Measurements from ENCODE around the gene IPO9.
"Not testable (repeated sequence)": the region's sequence is repeated elsewhere in the genome, so short reads cannot be mapped to it uniquely, and the experiment has no call there.

The IPO9 gene

GRCh38 chr1:201900476-201900875 lies 71.5 kb downstream of the IPO9 start:
- in situ Hi-C loops (cut with MboI; ENCODE audit: low sequenced_read_pairs) = no loop called here

GRCh38 chr1:201901036-201901435 lies 72.1 kb downstream of the IPO9 start:
- in situ Hi-C loops (cut with MboI; ENCODE audit: low sequenced_read_pairs) = not testable (repeated sequence)

DNA sequence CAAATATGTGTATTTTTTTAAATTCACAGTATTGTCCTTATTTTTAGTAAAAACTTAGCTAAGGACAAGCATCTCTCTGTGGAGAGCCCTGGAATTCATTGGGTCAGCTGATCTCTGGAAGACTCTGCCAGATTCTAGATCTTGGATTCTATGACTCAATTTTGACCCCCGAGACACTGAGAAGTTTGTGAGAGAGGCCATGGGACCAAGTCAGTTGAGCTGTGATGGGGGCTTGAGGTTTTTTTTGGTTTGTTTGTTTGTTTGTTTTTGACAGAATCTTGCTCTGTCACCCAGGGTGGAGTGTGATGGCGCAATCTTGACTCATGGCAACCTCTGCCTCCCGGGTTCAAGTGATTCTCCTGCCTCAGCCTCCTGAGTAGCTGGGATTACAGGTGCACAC lies 73.2 kb downstream of the IPO9 start:
- in situ Hi-C loops (cut with MboI; ENCODE audit: low sequenced_read_pairs) = no loop called here

- in situ Hi-C loops (cut with MboI; ENCODE audit: low sequenced_read_pairs) = no loop called here
These were observed 74.2 kb downstream of the IPO9 start for GRCh38 chr1:201903135-201903534.

DNA sequence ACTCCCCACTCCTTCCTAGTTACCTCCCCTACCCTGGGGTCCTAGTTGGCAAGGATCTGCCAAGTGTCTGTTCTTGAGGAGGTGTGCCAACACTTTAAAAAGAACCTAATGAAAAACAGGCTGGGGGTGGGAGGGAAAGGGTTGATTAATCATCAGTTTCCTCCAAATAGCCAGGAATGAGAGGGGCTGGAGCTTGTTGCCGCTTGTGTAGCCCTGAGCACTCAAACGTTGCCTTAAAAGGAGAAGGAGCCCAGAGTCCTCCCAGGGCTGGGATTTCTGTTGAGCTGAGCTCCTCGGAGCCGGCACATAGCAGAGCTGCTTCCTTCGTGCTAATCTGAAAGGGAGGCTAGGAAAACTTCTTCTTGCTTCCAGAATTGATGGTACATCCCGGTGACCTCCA lies 75.6 kb downstream of the IPO9 start:
- in situ Hi-C loops (cut with MboI; ENCODE audit: low sequenced_read_pairs) = no loop called here

DNA sequence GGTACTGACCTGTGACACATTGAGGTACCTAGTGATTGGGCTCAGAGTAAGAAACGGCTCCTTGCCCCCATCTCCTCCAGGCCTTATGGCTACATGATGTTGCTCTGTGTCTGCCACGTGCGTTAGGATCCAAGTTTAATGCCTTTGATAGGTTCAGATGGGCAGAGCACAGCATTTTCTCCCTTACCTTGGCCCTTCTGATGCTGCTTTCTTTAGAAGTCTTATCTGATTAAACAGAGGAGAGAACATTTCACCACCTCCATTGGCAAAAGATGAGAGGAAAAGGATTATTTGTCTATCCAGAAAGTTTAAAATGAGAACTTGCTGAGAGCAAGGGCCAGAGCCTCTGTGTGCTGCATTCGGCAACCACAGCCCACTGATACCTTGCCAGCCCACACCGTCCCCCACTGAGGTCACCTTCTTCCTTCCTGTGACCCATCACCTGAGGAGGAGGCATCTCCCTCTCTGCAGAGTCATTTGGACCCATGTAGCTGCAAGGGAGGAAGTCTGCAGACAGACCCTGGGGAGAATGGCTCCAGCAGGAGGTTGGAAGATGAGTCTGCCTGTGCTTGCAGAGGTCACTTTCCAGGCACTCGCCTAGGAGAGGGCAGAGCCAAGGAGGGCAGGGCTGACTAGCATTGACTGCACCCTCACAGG lies 76.4 kb downstream of the IPO9 start:
- in situ Hi-C loops (cut with MboI; ENCODE audit: low sequenced_read_pairs) = no loop called here

DNA sequence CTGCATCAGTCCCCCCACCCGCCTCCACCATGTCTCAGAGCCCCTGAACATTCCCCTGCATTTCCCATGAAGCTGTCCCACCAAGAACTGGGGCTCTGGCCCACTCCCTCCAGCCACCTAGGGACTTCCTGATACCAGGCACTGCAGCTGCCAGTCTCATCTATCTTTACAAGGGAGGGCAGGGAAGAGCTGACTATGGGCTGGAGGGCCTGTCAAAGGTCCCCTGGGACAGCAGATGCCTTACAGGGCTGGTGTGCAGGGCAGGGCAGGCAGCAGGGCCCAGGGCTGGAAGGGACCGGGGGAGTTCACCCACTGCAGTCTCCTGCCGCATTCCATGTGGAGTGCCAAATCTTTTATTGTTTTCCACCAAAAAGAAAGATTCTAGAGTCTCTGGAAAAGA lies 77.4 kb downstream of the IPO9 start:
- in situ Hi-C loops (cut with MboI; ENCODE audit: low sequenced_read_pairs) = no loop called here

GRCh38 chr1:201907621-201908020 lies 78.7 kb downstream of the IPO9 start:
- in situ Hi-C loops (cut with MboI; ENCODE audit: low sequenced_read_pairs) = no loop called here

DNA sequence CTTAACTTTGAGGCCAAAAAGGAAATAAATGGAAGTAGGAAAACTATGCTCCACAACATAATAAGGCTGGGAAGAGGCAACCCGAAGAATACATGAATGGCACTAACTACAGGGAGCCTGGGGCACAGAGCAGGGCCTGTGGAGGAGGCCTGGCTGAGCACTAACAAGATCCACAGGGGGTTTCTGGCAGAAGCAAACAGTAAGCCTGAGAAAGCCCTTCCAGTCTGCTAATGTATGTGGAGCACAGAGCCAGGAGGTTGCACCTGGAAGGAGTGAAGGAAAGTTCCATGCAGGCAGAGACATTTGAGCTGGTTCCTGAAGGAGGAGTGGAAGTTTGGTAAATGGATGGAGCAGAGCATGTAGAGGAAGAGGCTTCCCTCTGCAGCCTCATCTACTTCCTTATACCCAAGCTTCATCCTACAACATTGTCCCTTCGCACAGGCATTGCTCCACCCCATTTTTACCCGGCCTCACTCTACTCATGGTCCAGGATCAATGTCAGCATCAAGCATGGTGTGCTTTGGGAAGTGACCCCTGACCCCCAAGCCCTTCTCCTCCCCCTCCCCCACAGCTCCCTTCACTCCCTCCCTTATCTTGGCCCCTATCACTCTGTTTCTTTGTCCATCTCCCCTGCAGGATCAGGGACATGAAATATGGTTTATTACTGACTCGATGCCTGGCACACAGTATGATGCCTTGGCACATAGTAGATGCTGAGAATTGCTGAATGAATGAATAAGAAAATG lies 83.0 kb downstream of the IPO9 start:
- in situ Hi-C loops (cut with MboI; ENCODE audit: low sequenced_read_pairs) = no loop called here

DNA sequence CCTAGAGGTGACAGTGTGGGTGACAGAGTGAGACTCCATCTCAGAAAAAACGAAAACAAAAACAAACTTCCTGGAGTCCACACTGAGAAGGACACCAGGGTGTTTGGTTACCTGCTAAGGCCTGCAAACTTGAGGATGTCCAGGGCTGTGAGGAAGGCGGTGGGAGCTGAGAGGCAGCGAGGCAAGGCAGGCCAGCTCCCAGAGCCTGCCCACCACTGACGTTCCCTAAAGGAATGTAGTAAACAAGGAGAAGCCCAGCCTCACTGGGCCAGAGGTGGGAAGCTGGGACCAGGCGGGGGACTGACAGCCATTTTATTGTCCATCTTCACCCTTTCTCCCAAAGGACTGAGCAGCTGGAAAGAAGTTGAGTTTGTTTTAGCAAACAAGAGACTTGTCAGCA lies 83.9 kb downstream of the IPO9 start:
- in situ Hi-C loops (cut with MboI; ENCODE audit: low sequenced_read_pairs) = no loop called here

- in situ Hi-C loops (cut with MboI; ENCODE audit: low sequenced_read_pairs) = no loop called here
These were observed 85.7 kb downstream of the IPO9 start for GRCh38 chr1:201914456-201915235.

GRCh38 chr1:201916649-201917249 lies 87.8 kb downstream of the IPO9 start:
- in situ Hi-C loops (cut with MboI; ENCODE audit: low sequenced_read_pairs) = no loop called here

GRCh38 chr1:201917362-201918033 lies 88.5 kb downstream of the IPO9 start:
- in situ Hi-C loops (cut with MboI; ENCODE audit: low sequenced_read_pairs) = no loop called here

- in situ Hi-C loops (cut with MboI; ENCODE audit: low sequenced_read_pairs) = no loop called here
These were observed 89.4 kb downstream of the IPO9 start for GRCh38 chr1:201918343-201918742.

DNA sequence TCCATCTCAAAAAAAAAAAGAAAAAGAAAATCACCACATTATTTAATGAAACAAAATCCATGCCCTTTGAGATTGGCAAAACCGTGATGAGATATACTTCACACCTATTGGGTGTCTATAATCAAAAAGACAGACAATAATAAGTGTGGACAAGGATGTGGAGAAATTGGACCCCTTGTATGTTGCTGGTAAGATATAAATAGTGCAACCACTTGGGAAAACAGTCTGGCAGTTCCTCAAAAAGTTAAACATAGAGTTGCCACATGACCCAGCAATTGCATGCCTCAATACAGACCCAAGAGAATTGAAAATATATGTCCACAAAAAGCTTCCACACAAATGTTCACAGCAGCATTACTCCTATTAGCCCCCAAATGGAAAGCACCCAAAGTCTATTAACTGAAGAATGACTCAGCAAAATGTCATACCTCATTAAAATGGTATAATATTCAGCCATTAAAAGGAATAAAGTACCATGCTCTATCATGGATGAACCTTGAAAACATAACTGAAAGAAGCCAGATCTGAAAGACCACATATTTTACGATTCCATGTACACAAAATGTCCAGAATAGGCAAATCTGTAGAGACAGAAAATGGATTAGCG lies 93.1 kb downstream of the IPO9 start:
- in situ Hi-C loops (cut with MboI; ENCODE audit: low sequenced_read_pairs) = no loop called here

DNA sequence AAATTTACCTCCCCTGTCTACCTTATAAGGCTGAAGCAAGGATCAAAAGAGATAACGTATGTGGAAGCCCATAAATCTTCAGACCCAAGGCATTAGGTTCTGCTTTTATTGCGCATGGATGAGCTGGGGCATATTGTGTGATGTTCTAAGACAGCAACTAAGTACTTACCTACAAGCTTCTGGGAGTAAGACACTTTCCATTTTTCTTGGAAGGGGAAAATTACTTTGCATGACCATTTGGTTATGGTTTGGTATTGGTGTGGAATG lies 96.3 kb downstream of the IPO9 start:
- in situ Hi-C loops (cut with MboI; ENCODE audit: low sequenced_read_pairs) = no loop called here

DNA sequence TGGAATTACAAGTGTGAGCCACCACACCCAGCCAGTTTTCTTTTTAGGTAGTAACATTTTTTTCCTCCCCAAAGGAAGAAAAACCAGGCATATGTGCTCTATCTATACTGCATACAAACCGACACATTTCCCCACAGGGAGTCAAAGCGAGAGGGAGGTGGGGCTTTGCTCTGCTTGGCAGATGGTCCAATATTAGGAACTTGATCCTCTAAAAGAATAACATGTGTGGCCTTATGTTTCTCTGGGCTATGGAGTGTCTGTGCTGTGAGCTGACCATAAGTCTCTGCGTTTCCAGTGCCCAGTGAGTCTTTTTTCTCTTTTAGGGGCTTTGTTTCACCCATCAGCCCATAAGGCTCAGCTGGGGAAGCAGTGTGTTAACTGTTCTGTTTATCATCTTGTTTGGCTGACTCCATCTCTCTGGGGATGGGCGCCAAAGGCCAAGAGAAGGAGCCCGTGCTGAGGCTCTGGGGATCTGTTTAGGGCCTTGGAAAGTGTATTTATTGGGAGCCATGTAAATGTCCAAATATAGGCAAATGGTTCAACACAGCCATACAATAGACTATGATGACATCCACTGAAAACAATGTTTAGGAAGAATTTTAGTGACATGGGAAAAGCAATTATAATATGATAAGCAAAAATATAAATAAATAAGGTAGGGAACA lies 97.2 kb downstream of the IPO9 start:
- in situ Hi-C loops (cut with MboI; ENCODE audit: low sequenced_read_pairs) = no loop called here

DNA sequence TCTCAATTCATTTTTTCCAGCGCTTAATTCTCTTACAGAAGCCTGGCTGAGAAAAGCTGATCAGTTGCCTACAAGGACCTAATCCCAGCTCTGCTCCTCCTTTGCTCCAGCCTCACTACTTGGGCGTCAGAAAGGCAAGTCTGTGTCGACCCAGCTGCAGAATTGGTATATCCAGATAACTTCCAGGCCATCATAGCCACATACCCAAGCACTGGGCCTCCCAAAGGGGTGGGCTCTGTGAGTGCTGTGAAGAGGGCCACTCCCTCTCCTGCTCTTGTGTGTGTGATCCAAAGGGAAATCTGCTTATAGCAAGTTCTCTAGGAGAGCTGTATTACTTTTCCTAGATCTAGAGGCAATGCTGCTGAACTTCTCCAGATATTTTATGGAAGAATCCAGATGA lies 99.3 kb downstream of the IPO9 start:
- in situ Hi-C loops (cut with MboI; ENCODE audit: low sequenced_read_pairs) = no loop called here

DNA sequence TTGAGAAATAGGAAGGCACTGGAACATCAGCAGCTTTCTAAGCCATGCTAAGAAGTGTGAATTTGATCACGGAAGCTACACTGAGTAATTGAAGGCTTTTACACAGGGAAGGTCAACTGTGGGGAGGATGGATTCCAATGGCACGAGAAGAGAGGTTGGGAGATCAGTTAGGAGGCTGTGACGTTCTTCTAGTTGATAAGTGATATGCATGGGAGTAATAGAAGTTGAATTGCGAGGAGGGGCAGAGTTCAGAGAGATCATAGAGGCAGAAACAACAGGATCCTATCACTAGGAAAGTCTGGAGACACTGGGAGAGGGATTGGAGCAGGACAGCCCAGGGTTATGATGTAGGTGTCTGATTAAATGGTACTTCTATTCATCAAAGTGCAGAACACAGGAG lies 101.2 kb downstream of the IPO9 start:
- in situ Hi-C loops (cut with MboI; ENCODE audit: low sequenced_read_pairs) = no loop called here

GRCh38 chr1:201930803-201931202 lies 101.8 kb downstream of the IPO9 start:
- in situ Hi-C loops (cut with MboI; ENCODE audit: low sequenced_read_pairs) = no loop called here

Data from hTERT RPE-1 (cell line).